ENCODE results near the gene THADA. TPM values are rescaled to one million over a fixed set of nuclear protein-coding genes. Genes with fewer than 3 reads are reported as not detected.

THADA gene
- polyA plus RNA-seq, 1 donor (not counting 4 experiments of a cell fraction or from before 2014, with no cell fraction given) = 22.6 TPM

- peak overlapping the region; percentile 74 for H2AFZ ChIP-seq (ENCODE audit: control insufficient read depth, low read length)
- TF ChIP-seq CTCF (optimal IDR thresholded peaks at IDR 0.05 in 1 of 3, IDR thresholded peaks at IDR 0.05 in 1 of 3, conservative IDR thresholded peaks at IDR 0.05 in 1 of 3; ENCODE audit: extremely low read depth in 1 of 3, insufficient read depth in 2 of 3, low read length in 3 of 3) (no peak), EZH2 (IDR thresholded peaks at IDR 0.05; ENCODE audit: low read length) (no peak)
- peak overlapping the region; percentile 76 for H3K27ac ChIP-seq (ENCODE audit: control insufficient read depth, insufficient read depth, low read length)
- H3K9ac ChIP-seq (ENCODE audit: control insufficient read depth, extremely low read depth, insufficient read depth, low read length) = peak overlapping the region; percentile 67
- dilution Hi-C loops (cut with MboI; ENCODE audit: extremely low pct_ligation_motif_present, low sequenced_read_pairs) = no loop called here
- no peaks in the 10 kb centered on the region for H3K36me3 ChIP-seq (ENCODE audit: control insufficient read depth in 2 of 2, extremely low read depth in 1 of 2, insufficient read depth in 2 of 2, low read length in 2 of 2)
- H3K9me1 ChIP-seq (ENCODE audit: control insufficient read depth, extremely low read depth, insufficient read depth, low read length) = no peaks in the 10 kb centered on the region
- DNase-seq (ENCODE audit: low read depth, low spot score) (no peak), FAIRE-seq (peak; percentile 80)
- peak overlapping the region in 2 of 3 experiments; percentile 59 for H3K4me3 ChIP-seq (ENCODE audit: control insufficient read depth in 2 of 3, extremely low read depth in 1 of 3, insufficient read depth in 2 of 3, low read depth in 1 of 3, low read length in 3 of 3)
- peak overlapping the region; percentile 96 for H3K4me2 ChIP-seq (ENCODE audit: control insufficient read depth, extremely low read depth, insufficient read depth, low read depth, low read length)
- H4K20me1 ChIP-seq (ENCODE audit: control insufficient read depth, extremely low read depth, insufficient read depth, low read length) = no peaks in the 10 kb centered on the region
- H3K4me1 ChIP-seq (ENCODE audit: control insufficient read depth, extremely low read depth, insufficient read depth, low read length) = peaks cover 53% of the 10 kb centered on the region
- H3K27me3 ChIP-seq (ENCODE audit: control insufficient read depth, extremely low read depth, insufficient read depth, low read length) = no peaks in the 10 kb centered on the region
- peaks cover 6% of the 10 kb centered on the region for H3K79me2 ChIP-seq (ENCODE audit: control insufficient read depth, insufficient read depth, low read length)
- no peaks in the 10 kb centered on the region for H3K9me3 ChIP-seq (ENCODE audit: control insufficient read depth, low read depth, low read length)
These were observed 77.7 kb downstream of the THADA start for GRCh38 chr2:43518181-43518580.

- H3K9me3 ChIP-seq (ENCODE audit: control insufficient read depth, low read depth, low read length) = no peaks in the 10 kb centered on the region
- DNase-seq (ENCODE audit: low read depth, low spot score) (no peak), FAIRE-seq (peak; percentile 73)
- H2AFZ ChIP-seq (ENCODE audit: control insufficient read depth, low read length) = peak overlapping the region; percentile 77
- H3K4me3 ChIP-seq (ENCODE audit: control insufficient read depth in 2 of 3, extremely low read depth in 1 of 3, insufficient read depth in 2 of 3, low read depth in 1 of 3, low read length in 3 of 3) = peak overlapping the region in 2 of 3 experiments; percentile 58 to 59
- H3K9me1 ChIP-seq (ENCODE audit: control insufficient read depth, extremely low read depth, insufficient read depth, low read length) = no peaks in the 10 kb centered on the region
- H3K4me1 ChIP-seq (ENCODE audit: control insufficient read depth, extremely low read depth, insufficient read depth, low read length) = peaks cover 53% of the 10 kb centered on the region
- peak overlapping the region; percentile 96 for H3K4me2 ChIP-seq (ENCODE audit: control insufficient read depth, extremely low read depth, insufficient read depth, low read depth, low read length)
- no peak for TF ChIP-seq EZH2 (IDR thresholded peaks at IDR 0.05; ENCODE audit: low read length)
- TF ChIP-seq CTCF (optimal IDR thresholded peaks at IDR 0.05 in 1 of 3, IDR thresholded peaks at IDR 0.05 in 1 of 3, conservative IDR thresholded peaks at IDR 0.05 in 1 of 3; ENCODE audit: extremely low read depth in 1 of 3, insufficient read depth in 2 of 3, low read length in 3 of 3) = no peak
- peak overlapping the region; percentile 67 for H3K9ac ChIP-seq (ENCODE audit: control insufficient read depth, extremely low read depth, insufficient read depth, low read length)
- H3K79me2 ChIP-seq (ENCODE audit: control insufficient read depth, insufficient read depth, low read length) = peaks cover 6% of the 10 kb centered on the region
- dilution Hi-C loops (cut with MboI; ENCODE audit: extremely low pct_ligation_motif_present, low sequenced_read_pairs) = no loop called here
- no peaks in the 10 kb centered on the region for H4K20me1 ChIP-seq (ENCODE audit: control insufficient read depth, extremely low read depth, insufficient read depth, low read length)
- peaks cover 0 to 3% of the 10 kb centered on the region in 2 experiments for H3K36me3 ChIP-seq (ENCODE audit: control insufficient read depth in 2 of 2, extremely low read depth in 1 of 2, insufficient read depth in 2 of 2, low read length in 2 of 2)
- H3K27me3 ChIP-seq (ENCODE audit: control insufficient read depth, extremely low read depth, insufficient read depth, low read length) = no peaks in the 10 kb centered on the region
- peak overlapping the region; percentile 76 for H3K27ac ChIP-seq (ENCODE audit: control insufficient read depth, insufficient read depth, low read length)
These were observed 79.9 kb downstream of the THADA start for GRCh38 chr2:43515807-43516497.

Measured in keratinocyte (primary cell).